ENCODE measurements around the gene RAD51B. TPM values are rescaled to one million over a fixed set of nuclear protein-coding genes. Genes with fewer than 3 reads are reported as not detected.

RAD51B gene
- total RNA-seq, 1 experiment from 2014 or later: 16.7 TPM

DNA sequence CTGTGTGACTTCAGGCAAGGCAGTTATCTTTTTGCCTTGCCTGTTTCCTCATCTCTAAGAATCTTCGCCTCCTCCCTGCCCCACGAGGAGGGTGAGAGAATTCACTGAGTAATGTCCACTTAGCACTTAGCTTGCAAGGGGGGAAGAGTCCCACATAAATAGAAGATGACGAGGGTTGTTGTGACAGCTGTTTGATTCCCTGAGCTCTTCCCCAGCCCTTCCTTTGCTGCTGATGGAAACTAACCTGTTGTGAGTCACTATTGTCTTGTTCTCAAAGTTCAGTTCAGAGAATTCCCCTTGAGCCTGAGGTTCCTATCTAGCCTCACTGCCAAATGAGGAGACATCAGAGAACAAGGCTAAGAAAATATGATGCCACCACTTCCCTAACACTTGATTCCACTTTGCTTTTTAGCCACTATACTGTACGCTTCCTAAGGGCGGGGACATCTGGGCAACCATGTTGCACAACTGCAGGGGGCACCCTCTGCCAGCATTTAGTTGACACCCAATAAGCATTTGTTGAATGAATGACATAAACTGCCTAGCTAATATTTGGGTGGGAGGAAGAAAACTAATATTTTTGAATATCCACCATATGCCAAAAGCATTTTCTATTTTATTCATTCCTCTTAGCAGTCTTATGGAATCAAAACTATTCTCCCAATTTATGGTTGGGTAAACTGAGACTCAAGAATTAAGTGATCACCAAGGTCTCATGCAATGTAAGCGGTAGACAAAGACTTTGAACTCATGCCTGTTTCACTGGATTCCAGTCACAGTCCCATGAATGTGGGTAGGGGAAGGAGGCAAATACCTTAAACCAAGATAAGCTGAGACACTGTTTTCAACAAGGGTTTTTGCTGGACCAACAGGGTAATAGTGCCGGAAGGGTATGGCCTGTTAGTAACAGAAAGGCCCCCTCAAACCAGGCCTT lies 895.7 kb downstream of the RAD51B start:
- no peaks in the 10 kb centered on the region for H3K27me3 ChIP-seq (ENCODE audit: insufficient read depth, low read length)
- Mint-ChIP-seq H3K4me1 (peaks cover 0 to 4% of the 10 kb centered on the region in 2 experiments; a peak in 2 of 4 replicates), H3K9me3 (no peaks in the 10 kb centered on the region; a peak in 1 of 5 replicates), H3K27me3 (ENCODE audit: low read depth) (peaks cover 3% of the 10 kb centered on the region), H3K27ac (no peak overlapping the region), H3K4me3 (no peak overlapping the region), H3K36me3 (ENCODE audit: insufficient read depth in 1 of 3, low read depth in 3 of 3) (no peaks in the 10 kb centered on the region)
- H3K9me3 ChIP-seq (ENCODE audit: control insufficient read depth, low read depth, low read length): no peaks in the 10 kb centered on the region
- no peak overlapping the region for H3K14ac ChIP-seq (ENCODE audit: insufficient read depth, low read length)
- no peak overlapping the region for H2BK5ac ChIP-seq (ENCODE audit: insufficient read length, low read length)
- no peak overlapping the region for H3K9ac ChIP-seq (ENCODE audit: extremely low read depth, insufficient read length, low read length)
- H4K20me1 ChIP-seq (ENCODE audit: control insufficient read depth, insufficient read depth, insufficient read length): no peaks in the 10 kb centered on the region
- H3K4me2 ChIP-seq (ENCODE audit: insufficient read depth, insufficient read length, low read length): no peak overlapping the region
- no peak overlapping the region for H3K4ac ChIP-seq (ENCODE audit: low read depth, low read length)
- H3K79me2 ChIP-seq (ENCODE audit: insufficient read depth, low read length): no peaks in the 10 kb centered on the region
- no peaks in the 10 kb centered on the region for H3K79me1 ChIP-seq (ENCODE audit: insufficient read depth, low read depth, low read length, poor library complexity, severe bottlenecking)
- H3K18ac ChIP-seq (ENCODE audit: insufficient read length, low read depth, low read length): no peak overlapping the region
- no peak overlapping the region for H3K23ac ChIP-seq (ENCODE audit: insufficient read length, low read depth, low read length)
- H4K8ac ChIP-seq (replicated peaks; ENCODE audit: insufficient read length, low read depth, low read length): no peak overlapping the region
- H3K56ac ChIP-seq (ENCODE audit: insufficient read length, low read depth, low read length): no peak overlapping the region
- H2BK20ac ChIP-seq (ENCODE audit: low read depth, low read length, poor library complexity, severe bottlenecking): no peak overlapping the region
- H4K91ac ChIP-seq (ENCODE audit: insufficient read length, low read depth, low read length): no peak overlapping the region
- no peak overlapping the region for H3K27ac ChIP-seq (ENCODE audit: insufficient read length, low read depth, low read length)
- H2BK120ac ChIP-seq (ENCODE audit: low read depth, low read length, poor library complexity, severe bottlenecking): no peak overlapping the region
- no peaks in the 10 kb centered on the region for H3K23me2 ChIP-seq (ENCODE audit: insufficient read length, low read depth, low read length, poor library complexity, severe bottlenecking)
- H2BK15ac ChIP-seq (ENCODE audit: low read depth, low read length): no peak overlapping the region
- H4K5ac ChIP-seq (ENCODE audit: insufficient read length, low read depth, low read length): no peak overlapping the region
- no CpG with 5 or more reads among the region's 7 CpGs for WGBS (ENCODE audit: extremely low coverage, insufficient read length, low lambda C conversion rate)
- no peak overlapping the region for H3T11ph ChIP-seq (ENCODE audit: low read length)
- H2BK12ac ChIP-seq (ENCODE audit: insufficient read length, low read depth, low read length): no peak overlapping the region
- no peak for DNase-seq
- H3K4me1 ChIP-seq (ENCODE audit: insufficient read depth, low read length): no peaks in the 10 kb centered on the region
- H2AK5ac ChIP-seq (ENCODE audit: insufficient read length, low read length): no peak overlapping the region
- no peak overlapping the region for H2AFZ ChIP-seq (ENCODE audit: low read length)
- TF ChIP-seq, protein P1, sequence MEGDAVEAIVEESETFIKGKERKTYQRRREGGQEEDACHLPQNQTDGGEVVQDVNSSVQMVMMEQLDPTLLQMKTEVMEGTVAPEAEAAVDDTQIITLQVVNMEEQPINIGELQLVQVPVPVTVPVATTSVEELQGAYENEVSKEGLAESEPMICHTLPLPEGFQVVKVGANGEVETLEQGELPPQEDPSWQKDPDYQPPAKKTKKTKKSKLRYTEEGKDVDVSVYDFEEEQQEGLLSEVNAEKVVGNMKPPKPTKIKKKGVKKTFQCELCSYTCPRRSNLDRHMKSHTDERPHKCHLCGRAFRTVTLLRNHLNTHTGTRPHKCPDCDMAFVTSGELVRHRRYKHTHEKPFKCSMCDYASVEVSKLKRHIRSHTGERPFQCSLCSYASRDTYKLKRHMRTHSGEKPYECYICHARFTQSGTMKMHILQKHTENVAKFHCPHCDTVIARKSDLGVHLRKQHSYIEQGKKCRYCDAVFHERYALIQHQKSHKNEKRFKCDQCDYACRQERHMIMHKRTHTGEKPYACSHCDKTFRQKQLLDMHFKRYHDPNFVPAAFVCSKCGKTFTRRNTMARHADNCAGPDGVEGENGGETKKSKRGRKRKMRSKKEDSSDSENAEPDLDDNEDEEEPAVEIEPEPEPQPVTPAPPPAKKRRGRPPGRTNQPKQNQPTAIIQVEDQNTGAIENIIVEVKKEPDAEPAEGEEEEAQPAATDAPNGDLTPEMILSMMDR (conservative IDR thresholded peaks at IDR 0.05): peak; percentile 33; the same call in 2 of the 3 replicates
